NCI-H1694 (cell line): ENCODE data around the gene SPOCD1.
A peak's percentile ranks its signal among the peaks of the same experiment; 100 is the strongest.

Experiments used
- DNase-seq: peaks from one replicate; lab custom pipeline; 2025; lab: John Stamatoyannopoulos, UW

The SPOCD1 gene

GRCh38 chr1:31787261-31787660, 28.6 kb downstream of the SPOCD1 start:
- DNase-seq, result no peak

GRCh38 chr1:31786366-31787060, 29.3 kb downstream of the SPOCD1 start:
- DNase-seq, result no peak

- DNase-seq, result no peak
These were observed 29.9 kb downstream of the SPOCD1 start for GRCh38 chr1:31785947-31786290.

- DNase-seq, result peak; percentile 48
These were observed 30.5 kb downstream of the SPOCD1 start for GRCh38 chr1:31785020-31785946.

DNA sequence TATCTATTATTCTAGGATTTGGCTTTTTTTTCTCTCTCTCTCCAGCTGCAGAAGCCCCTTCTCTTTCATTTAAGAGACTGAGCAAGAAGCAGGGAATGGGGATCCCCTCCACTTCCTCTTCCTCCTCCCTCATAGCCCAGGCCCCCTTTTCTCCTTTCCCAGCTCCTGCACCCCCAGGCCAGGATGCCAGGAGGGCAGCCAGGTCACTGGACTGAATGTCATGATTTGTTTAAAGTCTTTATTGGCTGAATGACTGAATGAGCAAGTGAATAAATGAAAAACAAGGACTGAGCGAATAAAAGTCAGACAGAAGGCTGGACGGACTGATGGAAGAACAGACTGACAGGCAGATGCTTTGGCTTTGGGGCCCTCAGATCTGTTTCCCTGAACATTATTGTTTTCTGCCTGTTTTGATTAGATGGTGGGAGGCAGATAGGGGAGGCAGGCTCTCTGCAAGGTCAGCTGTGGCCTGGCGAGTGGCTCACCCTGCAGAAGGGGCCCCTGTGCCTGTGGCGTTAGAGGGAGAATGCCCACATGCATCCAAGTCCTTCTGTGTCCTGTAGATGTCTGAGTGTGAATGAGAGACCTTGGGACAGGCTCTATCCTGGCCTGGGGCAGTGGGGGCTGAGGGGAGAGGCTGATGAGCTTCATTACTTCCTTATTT, 31.3 kb downstream of the SPOCD1 start:
- no peak for DNase-seq

DNA sequence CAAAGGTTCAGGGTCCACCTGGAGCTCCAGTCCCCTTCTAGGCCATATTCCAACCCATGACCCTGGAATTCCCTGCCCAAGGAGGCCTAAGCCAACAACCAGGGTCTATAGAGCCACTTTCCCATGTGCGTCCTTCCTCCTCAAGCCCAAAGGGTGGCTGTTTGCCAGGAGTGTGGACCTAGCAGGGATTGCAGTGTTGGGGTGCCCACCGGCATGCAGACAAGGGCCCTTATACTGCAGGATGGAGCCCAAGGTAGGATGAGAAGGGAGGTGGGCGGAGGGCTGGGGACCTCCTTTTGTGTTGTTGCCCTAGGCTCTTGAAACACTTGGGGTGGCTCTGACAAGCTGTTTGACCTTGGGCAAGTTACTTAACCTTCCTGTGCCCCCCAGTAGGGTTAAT, 32.0 kb downstream of the SPOCD1 start:
- no peak for DNase-seq

GRCh38 chr1:31782421-31783410, 33.1 kb downstream of the SPOCD1 start:
- no peak for DNase-seq

- no peak for DNase-seq
These were observed 34.0 kb downstream of the SPOCD1 start for GRCh38 chr1:31781756-31782371.

GRCh38 chr1:31781138-31781755, 34.6 kb downstream of the SPOCD1 start:
- no peak for DNase-seq

DNA sequence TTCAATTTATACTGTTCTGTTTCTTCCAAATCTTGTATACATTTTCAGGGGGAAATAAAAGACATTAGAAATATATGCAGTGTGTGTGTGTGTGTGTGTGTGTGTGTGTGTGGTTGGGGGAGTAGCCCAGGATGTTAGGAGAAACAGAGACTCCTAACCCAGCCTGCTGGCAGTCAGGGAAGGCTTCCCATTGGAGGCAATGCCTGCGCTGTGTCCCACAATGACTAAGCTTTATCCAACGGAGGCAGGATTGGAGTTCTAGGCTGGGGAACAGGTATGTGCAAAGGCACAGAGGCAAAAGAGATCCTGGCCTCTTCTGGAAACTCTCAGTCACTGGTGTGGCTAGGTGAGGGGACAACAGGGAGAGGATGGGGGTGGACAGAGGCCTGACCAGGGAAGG, 35.2 kb downstream of the SPOCD1 start:
- DNase-seq, result no peak

DNA sequence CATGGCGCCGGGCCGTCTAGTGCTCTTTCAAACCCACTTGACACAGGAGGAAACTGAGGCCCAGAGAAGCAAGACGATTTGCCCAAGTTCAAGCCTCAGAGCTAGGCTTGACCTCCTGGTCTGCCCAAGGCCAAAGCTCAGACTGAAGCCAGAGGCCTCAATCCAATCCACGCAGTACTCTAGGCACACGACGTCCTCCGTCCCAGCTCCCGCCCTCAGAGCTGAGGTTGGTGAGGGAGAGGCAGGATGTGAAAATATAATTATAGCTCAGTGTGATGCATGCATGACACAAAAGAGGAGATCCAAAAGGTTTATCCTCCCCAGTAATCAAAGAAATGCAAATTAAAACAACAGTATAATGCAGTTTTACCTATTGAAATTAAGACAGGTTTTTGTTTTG, 36.1 kb downstream of the SPOCD1 start:
- no peak for DNase-seq

DNA sequence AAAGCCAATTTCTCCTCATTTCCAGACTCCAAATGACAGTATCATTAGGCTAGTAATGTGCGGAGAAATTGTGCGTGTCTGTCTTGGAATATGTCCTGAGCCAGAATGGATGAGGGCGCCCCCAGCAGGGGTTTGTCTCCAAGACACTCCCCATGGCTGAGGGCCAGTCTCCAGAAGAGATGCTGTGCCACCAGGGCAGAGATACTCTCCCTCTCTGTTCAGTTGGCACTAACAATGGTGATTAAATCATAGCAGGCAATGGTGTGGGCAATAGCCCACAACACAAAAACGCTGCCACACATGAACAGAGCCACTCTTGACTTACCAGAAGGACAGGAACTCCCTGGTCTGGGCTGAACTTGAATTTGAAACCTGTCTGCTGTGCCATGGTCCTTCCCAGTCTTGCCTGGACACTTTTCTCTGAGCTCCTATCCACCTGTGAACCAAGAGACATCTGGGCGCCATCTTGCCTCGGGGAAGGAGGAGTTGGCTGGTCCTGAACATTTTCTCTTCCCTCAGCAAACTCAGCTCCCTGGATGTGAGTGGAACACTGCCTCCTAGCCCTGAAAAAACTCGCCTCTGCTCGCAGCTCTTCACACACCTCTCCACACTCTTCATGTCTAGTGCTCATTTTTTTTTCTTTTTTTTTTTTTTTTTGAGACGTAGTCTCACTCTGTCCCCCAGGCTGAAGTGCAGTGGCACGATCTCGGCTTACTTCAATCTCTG, 36.9 kb downstream of the SPOCD1 start:
- DNase-seq, result no peak

- no peak for DNase-seq
These were observed 39.3 kb downstream of the SPOCD1 start for GRCh38 chr1:31776516-31776915.

DNA sequence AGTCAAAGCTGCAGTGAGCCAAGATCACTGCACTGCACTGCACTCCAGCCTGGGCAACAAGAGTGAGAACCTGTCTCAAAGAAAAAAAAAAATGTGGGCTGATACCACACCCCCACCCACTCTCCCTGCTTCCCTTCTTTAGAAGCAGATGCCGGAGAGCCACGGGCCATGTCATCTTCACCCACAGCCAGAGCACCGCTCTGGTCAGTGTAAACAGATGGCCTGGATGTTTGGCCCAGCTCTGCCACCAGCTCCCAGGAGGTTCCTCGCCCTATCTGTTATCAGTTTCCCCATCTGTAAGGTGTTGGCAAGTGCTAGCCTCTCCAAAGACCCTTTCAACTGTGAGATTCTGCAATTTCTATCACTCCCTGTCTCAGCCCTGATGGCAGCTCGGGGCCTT, 39.8 kb downstream of the SPOCD1 start:
- DNase-seq, result no peak

- no peak for DNase-seq
These were observed 40.4 kb downstream of the SPOCD1 start for GRCh38 chr1:31775210-31775999.

- DNase-seq, result no peak
These were observed 41.3 kb downstream of the SPOCD1 start for GRCh38 chr1:31774495-31774894.

- no peak for DNase-seq
These were observed 42.0 kb downstream of the SPOCD1 start for GRCh38 chr1:31773861-31774260.

DNA sequence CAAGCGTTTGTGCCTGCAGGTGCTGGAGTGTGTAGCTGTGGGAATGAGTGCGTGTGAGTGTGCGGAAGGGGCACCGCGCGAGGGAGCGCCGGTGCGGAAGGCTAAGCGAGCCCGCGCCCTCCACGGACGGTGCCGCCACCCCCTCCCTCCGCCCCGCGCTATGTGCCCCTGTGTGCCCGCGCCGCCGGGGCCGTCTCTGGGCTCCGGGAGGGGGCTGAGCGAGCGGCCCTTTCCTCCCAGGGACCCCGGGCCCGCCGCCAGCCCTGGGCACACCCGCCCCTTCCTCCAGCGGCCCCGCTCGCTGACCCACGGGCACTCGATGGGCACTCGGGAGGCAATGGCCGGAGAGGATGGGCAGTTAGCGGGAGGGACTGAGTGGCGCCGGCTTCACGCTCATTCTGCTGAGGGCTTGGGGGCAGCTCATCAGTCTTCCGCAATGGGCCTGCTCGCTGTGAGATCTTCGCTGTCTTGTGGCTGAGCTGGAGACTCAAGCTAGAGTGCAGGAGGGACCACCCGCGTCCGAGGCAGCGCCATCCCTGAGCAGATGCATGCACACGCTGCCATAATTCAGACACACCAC, 43.1 kb downstream of the SPOCD1 start:
- DNase-seq, result no peak
